Transverse colon (tissue), 4 donors: ENCODE data around the gene FGF8. TPM values are rescaled to one million over a fixed set of nuclear protein-coding genes. Genes with fewer than 3 reads are reported as not detected.
A peak's percentile ranks its signal among the peaks of the same experiment; 100 is the strongest.

Experiments used
- DNase-seq: peaks from one replicate; pipeline ENCODE4 v3.0.0-alpha.2; 2019
- H3K27ac ChIP-seq, 4 donors: fragments of 200-600 bp; sonication (generic); 2 replicates each; pipeline ENCODE4 v1.5.1; 2016 to 2018; ENCODE audit warnings: inconsistent platforms in 4 of 4
- H3K27me3 ChIP-seq: fragments of 200-600 bp; sonication (generic); 2 replicates; pipeline ENCODE4 v1.5.1; 2017; ENCODE audit warnings: inconsistent platforms
- H3K36me3 ChIP-seq, 4 donors: fragments of 200-600 bp; sonication (generic); 2 replicates each; pipeline ENCODE4 v1.5.1; 2017 to 2019; ENCODE audit warnings: inconsistent platforms in 4 of 4
- H3K4me1 ChIP-seq, 4 donors: fragments of 200-600 bp; sonication (generic); 2 replicates each; pipeline ENCODE4 v1.5.1; 2017 to 2020; ENCODE audit warnings: inconsistent platforms in 4 of 4
- H3K4me3 ChIP-seq, 4 donors: fragments of 200-600 bp; sonication (generic); 1 replicate in 1 of 4; 2 replicates in 3 of 4; pipeline versions ENCODE4 v1.5.1 to v1.6.1; 2017 to 2019; ENCODE audit warnings: inconsistent platforms in 4 of 4
- H3K9me3 ChIP-seq, 2 donors: fragments of 200-600 bp; sonication (generic); 2 replicates each; pipeline ENCODE4 v1.5.1; 2017 to 2019; ENCODE audit warnings: inconsistent platforms in 2 of 2
- EP300 ChIP-seq: sonication (generic); formaldehyde crosslinking; IDR thresholded peaks from one replicate; pipeline ENCODE4 v1.6.1; 2017; ENCODE audit warnings: antibody characterized with exemption, low read depth
- POLR2A ChIP-seq: fragments of 450-650 bp; IDR thresholded peaks from one replicate; pipeline ENCODE4 v1.6.1; 2016; ENCODE audit warnings: antibody characterized with exemption, mild to moderate bottlenecking, moderate library complexity
- POLR2AphosphoS5 ChIP-seq, 3 donors: sonication (generic); formaldehyde crosslinking; IDR thresholded peaks; one replicate each; pipeline ENCODE4 v1.6.1; 2016; ENCODE audit warnings: antibody characterized with exemption in 3 of 3
- WGBS, 2 donors: methylation state at CpG; one replicate each; pipeline ENCODE4 v1.1.5; 2018; ENCODE audit warnings: low coverage in 1 of 2; 5-methylcytosine and 5-hydroxymethylcytosine counted together
- in situ Hi-C, 4 donors: fragments of 200-750 bp; cut with MboI; loops; one replicate each; pipeline versions ENCODE4 v1.15.0 to v1.15.1; 2017; ENCODE audit warnings: low sequenced_read_pairs in 3 of 4, low pct_ligation_motif_present in 1 of 4, low pct_unique_long_range_greater_than_20kb in 1 of 4
- intact Hi-C: fragments of 100-400 bp; cut with DNase I; formaldehyde crosslinking; loops from one replicate; pipeline ENCODE4 v1.15.1; 2023; ENCODE audit warnings: low total_unique reads
- total RNA-seq, 4 donors: library from RNA; depleted of rRNA; stranded (reverse); fragments of >200 nt; gene quantifications; one replicate each; pipeline ENCODE4 v1.1.0, GENCODE V29; 2016
- TF ChIP-seq, protein P1 (sequence below), 5 experiments: fragments of 200-600 bp in 3 of 5; fragments of 450-650 bp in 2 of 5; sonication (generic) in 3 of 5; IDR thresholded peaks; 1 replicate in 2 of 5; 2 replicates in 3 of 5; pipeline ENCODE4 v1.5.1; 2016 to 2017; ENCODE audit warnings: antibody characterized with exemption in 5 of 5, inconsistent platforms in 3 of 5, mild to moderate bottlenecking in 2 of 5, moderate library complexity in 1 of 5

FGF8 gene
- total RNA-seq, 4 donors from 2014 or later = not detected

DNA sequence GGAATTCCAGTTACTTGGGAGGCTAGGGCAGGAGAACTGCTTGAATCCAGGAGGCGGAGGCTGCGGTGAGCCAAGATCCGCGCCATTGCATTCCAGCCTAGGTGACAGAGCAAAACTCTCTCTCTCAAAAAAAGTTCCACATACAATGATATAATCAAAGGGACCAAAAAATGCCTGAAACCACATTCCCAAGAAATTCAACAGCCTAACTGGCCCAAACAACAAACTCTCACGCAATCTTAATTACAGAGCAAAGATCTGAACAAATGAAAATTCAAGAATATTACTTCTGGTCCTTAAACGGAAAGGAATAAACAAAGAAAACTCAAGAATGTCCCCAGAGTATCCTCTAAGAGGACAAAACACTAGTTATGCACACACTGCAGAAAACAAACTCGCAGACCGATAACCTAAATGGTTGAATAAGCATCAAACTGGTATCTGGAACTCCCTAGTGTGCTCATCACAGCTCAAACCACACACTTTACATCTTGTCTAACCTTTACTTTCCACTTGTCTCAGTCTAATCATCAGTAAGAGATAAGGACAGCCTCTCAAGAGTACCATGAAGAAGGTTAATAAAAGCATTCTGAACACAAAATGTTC, 38.7 kb upstream of the FGF8 start:
- Histone ChIP-seq H3K27ac (peak overlapping the region in 2 of 4 donors; percentile 13 to 35), H3K4me3 (peak overlapping the region in 2 of 4 donors; percentile 89 to 93), H3K27me3 (no peaks in the 10 kb centered on the region), H3K4me1 (peaks cover 2 to 49% (median 42%) of the 10 kb centered on the region in 4 donors), H3K36me3 (peaks cover 0 to 36% (median 10%) of the 10 kb centered on the region in 4 donors), H3K9me3 (no peaks in the 10 kb centered on the region)
- intact Hi-C loops = no loop called here
- TF ChIP-seq POLR2AphosphoS5 (IDR thresholded peaks at IDR 0.05) (no peak), EP300 (no peak), POLR2A (no peak)
- TF ChIP-seq, protein P1, sequence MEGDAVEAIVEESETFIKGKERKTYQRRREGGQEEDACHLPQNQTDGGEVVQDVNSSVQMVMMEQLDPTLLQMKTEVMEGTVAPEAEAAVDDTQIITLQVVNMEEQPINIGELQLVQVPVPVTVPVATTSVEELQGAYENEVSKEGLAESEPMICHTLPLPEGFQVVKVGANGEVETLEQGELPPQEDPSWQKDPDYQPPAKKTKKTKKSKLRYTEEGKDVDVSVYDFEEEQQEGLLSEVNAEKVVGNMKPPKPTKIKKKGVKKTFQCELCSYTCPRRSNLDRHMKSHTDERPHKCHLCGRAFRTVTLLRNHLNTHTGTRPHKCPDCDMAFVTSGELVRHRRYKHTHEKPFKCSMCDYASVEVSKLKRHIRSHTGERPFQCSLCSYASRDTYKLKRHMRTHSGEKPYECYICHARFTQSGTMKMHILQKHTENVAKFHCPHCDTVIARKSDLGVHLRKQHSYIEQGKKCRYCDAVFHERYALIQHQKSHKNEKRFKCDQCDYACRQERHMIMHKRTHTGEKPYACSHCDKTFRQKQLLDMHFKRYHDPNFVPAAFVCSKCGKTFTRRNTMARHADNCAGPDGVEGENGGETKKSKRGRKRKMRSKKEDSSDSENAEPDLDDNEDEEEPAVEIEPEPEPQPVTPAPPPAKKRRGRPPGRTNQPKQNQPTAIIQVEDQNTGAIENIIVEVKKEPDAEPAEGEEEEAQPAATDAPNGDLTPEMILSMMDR (IDR thresholded peaks at IDR 0.05) = no peak
- 70% methylated on average over 8 of the region's 8 CpGs for WGBS, 2 donors
- in situ Hi-C loops = no loop called here
- no peak for DNase-seq

DNA sequence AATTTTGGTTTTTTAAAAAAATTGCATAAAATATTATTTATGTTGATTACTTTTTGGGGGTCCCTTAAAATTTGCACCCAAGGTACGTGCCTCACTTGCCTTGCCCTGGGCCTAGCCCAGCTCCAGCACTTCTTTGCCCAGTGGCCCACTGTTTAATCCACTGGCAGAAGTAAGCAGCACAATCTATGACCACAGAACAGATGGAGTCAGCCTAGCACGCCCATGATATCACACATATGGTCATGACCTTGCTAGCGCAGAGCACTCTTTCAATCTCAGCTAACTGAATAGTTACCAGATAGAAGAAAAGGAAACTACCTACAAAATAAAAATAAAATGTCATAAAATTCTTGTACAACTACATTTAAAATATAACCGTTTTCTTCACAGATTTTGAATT, 36.7 kb upstream of the FGF8 start:
- TF ChIP-seq POLR2AphosphoS5 (IDR thresholded peaks at IDR 0.05) (no peak), POLR2A (no peak), EP300 (no peak)
- TF ChIP-seq, protein P1 (IDR thresholded peaks at IDR 0.05) = no peak
- in situ Hi-C loops = no loop called here
- peaks cover 0 to 53% (median 20%) of the 10 kb centered on the region in 4 donors for H3K36me3 ChIP-seq
- 77 to 87% methylated on average over 3 to 4 of the region's 4 CpGs for WGBS, 2 donors
- peaks cover 0 to 40% (median 32%) of the 10 kb centered on the region in 4 donors for H3K4me1 ChIP-seq
- H3K4me3 ChIP-seq = no peak overlapping the region
- H3K9me3 ChIP-seq = no peaks in the 10 kb centered on the region
- intact Hi-C loops = no loop called here
- DNase-seq = no peak
- no peak overlapping the region for H3K27ac ChIP-seq
- no peaks in the 10 kb centered on the region for H3K27me3 ChIP-seq

- Histone ChIP-seq H3K4me1 (peaks cover 0 to 6% (median 0%) of the 10 kb centered on the region in 4 donors), H3K27ac (no peak overlapping the region), H3K4me3 (no peak overlapping the region), H3K9me3 (no peaks in the 10 kb centered on the region), H3K36me3 (peaks cover 0 to 91% (median 45%) of the 10 kb centered on the region in 4 donors), H3K27me3 (no peaks in the 10 kb centered on the region)
- WGBS, 2 donors = 78 to 85% methylated on average over 1 of the region's 1 CpG
- in situ Hi-C loops (no loop called here), intact Hi-C loops (no loop called here)
- no peak for DNase-seq
- TF ChIP-seq, protein P1 (IDR thresholded peaks at IDR 0.05) = no peak
- TF ChIP-seq EP300 (no peak), POLR2AphosphoS5 (IDR thresholded peaks at IDR 0.05) (no peak), POLR2A (no peak)
Observed at GRCh38 chr10:101807158-101807557, 31.2 kb upstream of the FGF8 start.

DNA sequence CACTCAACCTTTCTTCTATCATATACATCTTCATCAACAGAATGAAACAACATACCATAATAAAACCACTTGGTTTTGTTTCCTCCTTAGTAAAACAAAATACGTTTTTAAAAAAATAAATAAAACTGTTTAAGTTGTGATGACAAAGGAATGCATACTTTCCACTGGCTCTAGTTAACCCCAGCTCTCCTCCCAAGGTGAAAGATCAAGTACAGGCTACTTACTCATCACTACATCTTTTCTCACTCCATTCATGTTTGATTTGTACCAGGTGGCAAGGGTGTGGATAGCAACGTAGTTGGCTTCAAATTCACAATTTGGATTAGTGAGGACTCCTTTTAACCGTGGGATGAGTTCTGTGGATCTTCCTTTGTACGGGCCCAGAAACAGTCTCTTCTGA, 27.6 kb upstream of the FGF8 start:
- WGBS, 2 donors = 71 to 73% methylated on average over 4 of the region's 4 CpGs
- no peaks in the 10 kb centered on the region for H3K27me3 ChIP-seq
- no peaks in the 10 kb centered on the region for H3K4me1 ChIP-seq
- no peak overlapping the region for H3K27ac ChIP-seq
- peaks cover 0 to 95% (median 48%) of the 10 kb centered on the region in 4 donors for H3K36me3 ChIP-seq
- no peak overlapping the region for H3K4me3 ChIP-seq
- intact Hi-C loops = no loop called here
- TF ChIP-seq POLR2A (no peak), EP300 (no peak), POLR2AphosphoS5 (IDR thresholded peaks at IDR 0.05) (no peak)
- TF ChIP-seq, protein P1 (IDR thresholded peaks at IDR 0.05) = no peak
- in situ Hi-C loops = no loop called here
- H3K9me3 ChIP-seq = no peaks in the 10 kb centered on the region
- DNase-seq = no peak
